Measurements from ENCODE around the gene PRKD3. TPM values are rescaled to one million over a fixed set of nuclear protein-coding genes. Genes with fewer than 3 reads are reported as not detected.

Gene PRKD3
- total RNA-seq, 1 donor from 2014 or later, result 11.1 TPM

- intact Hi-C loops (cut with micrococcal nuclease), result no loop called here
These were observed 19.2 kb upstream of the PRKD3 start for GRCh38 chr2:37343537-37344434.

GRCh38 chr2:37342591-37343220 lies 18.1 kb upstream of the PRKD3 start:
- intact Hi-C loops (cut with micrococcal nuclease), result no loop called here

- intact Hi-C loops (cut with micrococcal nuclease), result no loop called here
These were observed 16.0 kb upstream of the PRKD3 start for GRCh38 chr2:37340637-37341036.

GRCh38 chr2:37338933-37339332 lies 14.3 kb upstream of the PRKD3 start:
- intact Hi-C loops (cut with micrococcal nuclease), result no loop called here

- intact Hi-C loops (cut with micrococcal nuclease), result no loop called here
These were observed 13.1 kb upstream of the PRKD3 start for GRCh38 chr2:37337620-37338280.

- intact Hi-C loops (cut with micrococcal nuclease), result no loop called here
These were observed 11.0 kb upstream of the PRKD3 start for GRCh38 chr2:37335604-37336003.

GRCh38 chr2:37333256-37333655 lies 8.6 kb upstream of the PRKD3 start:
- intact Hi-C loops (cut with micrococcal nuclease), result no loop called here

GRCh38 chr2:37332560-37332959 lies 7.9 kb upstream of the PRKD3 start:
- intact Hi-C loops (cut with micrococcal nuclease), result no loop called here

GRCh38 chr2:37330681-37331080 lies 6.0 kb upstream of the PRKD3 start:
- intact Hi-C loops (cut with micrococcal nuclease), result no loop called here

GRCh38 chr2:37326866-37327634 lies 2.4 kb upstream of the PRKD3 start:
- intact Hi-C loops (cut with micrococcal nuclease), result no loop called here

- intact Hi-C loops (cut with micrococcal nuclease), result no loop called here
These were observed 1.7 kb upstream of the PRKD3 start for GRCh38 chr2:37326285-37326684.

- intact Hi-C loops (cut with micrococcal nuclease), result no loop called here
These were observed 1.0 kb upstream of the PRKD3 start for GRCh38 chr2:37325625-37326071.

- intact Hi-C loops (cut with micrococcal nuclease), result loop anchor here (1.0 to 5.0 kb wide), 4 partner anchors 52 to 240 kb away; partner anchors contain the start of genes CEBPZ, EIF2AK2, GPATCH11 and HEATR5B
These were observed 172 bp downstream of the PRKD3 start for GRCh38 chr2:37324536-37324785.

GRCh38 chr2:37323781-37324535 lies 675 bp downstream of the PRKD3 start:
- intact Hi-C loops (cut with micrococcal nuclease), result loop anchor here (1.0 to 5.0 kb wide), 5 partner anchors 52 to 348 kb away; partner anchors contain the start of genes CEBPZ, EIF2AK2, GPATCH11 and HEATR5B

GRCh38 chr2:37323176-37323780 lies 1.4 kb downstream of the PRKD3 start:
- intact Hi-C loops (cut with micrococcal nuclease), result loop anchor here (1.0 to 5.0 kb wide), 3 partner anchors 91 to 349 kb away; partner anchors contain the start of genes CEBPZ, EIF2AK2 and NDUFAF7

GRCh38 chr2:37322368-37322767 lies 2.3 kb downstream of the PRKD3 start:
- intact Hi-C loops (cut with micrococcal nuclease), result loop anchor here (5.0 kb wide), 2 partner anchors 90 to 165 kb away; partner anchors contain the start of genes CEBPZ, EIF2AK2 and NDUFAF7

GRCh38 chr2:37321029-37321682 lies 3.5 kb downstream of the PRKD3 start:
- intact Hi-C loops (cut with micrococcal nuclease), result loop anchor here (5.0 kb wide), 2 partner anchors 89 to 164 kb away; partner anchors contain the start of genes CEBPZ, EIF2AK2 and NDUFAF7

GRCh38 chr2:37319754-37320609 lies 4.7 kb downstream of the PRKD3 start:
- intact Hi-C loops (cut with micrococcal nuclease), result loop anchor here (5.0 kb wide), 2 partner anchors 88 to 163 kb away; partner anchors contain the start of genes CEBPZ, EIF2AK2 and NDUFAF7

Data from T-helper 2 cell treated with Interferon-gamma antibody and Interleukin-4, amounts not matched to agents 100 ng/mL and 5 ng/mL, for 36 hours (primary cell).